IPS-11a (cell line): ENCODE results near the gene TENM3.

Experiments
- H3K4me3 ChIP-seq: one replicate; pipeline ENCODE4 v1.5.1; 2013; ENCODE audit warnings: low read depth, low read length, control low read depth

TENM3 gene

GRCh38 chr4:182600093-182600492 is 356.9 kb downstream of the TENM3 start:
- no peak overlapping the region for H3K4me3 ChIP-seq

DNA sequence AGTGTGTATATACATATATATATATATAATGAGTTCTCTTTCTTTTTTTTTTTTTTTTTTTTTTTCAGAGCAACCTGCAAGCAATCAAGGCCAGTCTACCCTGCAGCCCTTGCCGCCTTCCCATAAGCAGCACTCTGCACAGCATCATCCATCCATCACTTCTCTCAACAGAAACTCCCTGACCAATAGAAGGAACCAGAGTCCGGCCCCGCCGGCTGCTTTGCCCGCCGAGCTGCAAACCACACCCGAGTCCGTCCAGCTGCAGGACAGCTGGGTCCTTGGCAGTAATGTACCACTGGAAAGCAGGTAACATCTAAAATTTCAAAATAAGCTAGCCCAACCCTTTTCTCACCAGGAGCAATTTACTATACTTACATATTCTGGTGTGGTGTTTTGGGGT is 357.7 kb downstream of the TENM3 start:
- no peak overlapping the region for H3K4me3 ChIP-seq

DNA sequence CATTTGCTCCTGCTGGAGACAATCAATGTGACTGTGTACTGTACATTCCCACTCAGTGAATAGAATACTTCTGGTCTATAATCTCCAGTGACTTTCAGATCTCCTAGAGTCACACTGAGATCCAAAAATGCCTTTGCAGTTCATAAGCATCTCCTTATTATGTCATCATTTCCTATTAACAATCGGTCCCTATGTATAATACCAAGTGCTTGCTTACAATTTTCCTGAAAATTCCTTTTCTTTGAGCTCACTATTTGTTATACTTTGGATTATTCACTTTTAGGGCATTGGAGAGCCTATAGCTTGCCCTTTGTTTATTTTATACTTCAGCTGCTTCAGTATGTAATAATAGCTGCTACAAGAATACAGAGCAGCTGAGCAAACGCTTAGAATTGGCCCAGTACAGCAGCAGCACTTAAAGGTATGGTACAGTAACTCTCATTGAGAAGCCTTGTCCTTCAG is 361.0 kb downstream of the TENM3 start:
- H3K4me3 ChIP-seq, result no peak overlapping the region

DNA sequence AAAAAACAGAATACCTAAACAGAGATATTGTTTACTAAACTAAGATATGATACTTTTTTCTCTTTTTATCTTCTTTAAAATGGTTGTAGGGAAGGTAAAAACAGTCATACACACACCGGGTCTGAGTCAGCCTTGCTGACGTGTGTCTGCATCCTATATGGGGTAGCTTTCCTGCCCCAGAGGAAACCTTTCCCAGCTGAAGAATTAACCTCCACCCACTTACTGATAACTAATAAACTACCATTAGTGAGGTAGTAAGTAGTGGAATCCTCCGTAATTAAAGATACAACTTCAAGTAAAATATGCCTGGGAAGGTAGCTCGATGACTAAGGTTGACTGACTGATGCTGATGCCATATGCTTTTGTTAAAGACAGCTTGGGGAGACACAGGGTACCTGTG is 361.8 kb downstream of the TENM3 start:
- no peak overlapping the region for H3K4me3 ChIP-seq

- no peak overlapping the region for H3K4me3 ChIP-seq
Observed at GRCh38 chr4:182608525-182608924, 365.3 kb downstream of the TENM3 start.

GRCh38 chr4:182616476-182616875 is 373.3 kb downstream of the TENM3 start:
- no peak overlapping the region for H3K4me3 ChIP-seq

GRCh38 chr4:182619660-182620059 is 376.5 kb downstream of the TENM3 start:
- no peak overlapping the region for H3K4me3 ChIP-seq

DNA sequence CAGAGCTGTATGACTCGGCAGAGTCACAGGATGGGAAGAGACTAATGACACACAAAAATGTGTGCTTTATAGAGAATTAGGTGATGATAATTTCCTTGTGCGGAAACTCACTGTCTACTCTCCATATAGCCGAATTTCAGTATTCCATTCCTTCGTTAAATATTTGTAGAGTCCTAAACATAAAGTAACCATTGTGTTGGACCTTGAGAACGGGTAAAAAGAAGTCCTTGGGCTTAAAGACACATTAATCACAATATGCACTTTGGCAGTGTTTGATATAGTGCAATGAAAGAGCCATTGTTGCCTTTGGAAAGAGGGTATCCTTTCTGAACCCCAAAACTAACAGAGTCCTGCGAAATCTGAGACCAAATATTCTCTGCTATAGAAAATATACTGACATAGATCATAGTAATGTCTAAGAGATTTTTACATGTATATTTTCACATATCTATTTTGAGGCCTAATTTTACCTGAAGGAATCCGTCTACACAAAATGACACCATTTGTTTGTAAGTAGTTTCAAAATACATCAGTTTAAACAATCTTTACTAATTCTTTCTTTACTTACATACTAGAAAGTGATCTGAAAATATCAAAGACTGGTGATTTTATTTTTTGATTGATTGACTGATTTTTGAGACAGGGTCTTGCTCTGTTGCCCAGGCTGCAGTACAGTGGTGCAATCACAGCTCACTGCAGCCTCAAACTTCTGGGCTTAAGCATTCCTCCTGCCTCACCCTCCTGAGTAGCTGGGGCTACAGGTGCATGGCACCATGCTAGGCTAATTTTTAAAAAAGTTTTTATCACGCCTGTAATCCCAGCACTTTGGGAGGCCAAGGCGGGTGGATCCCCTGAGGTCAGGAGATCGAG is 377.1 kb downstream of the TENM3 start:
- H3K4me3 ChIP-seq, result no peak overlapping the region

DNA sequence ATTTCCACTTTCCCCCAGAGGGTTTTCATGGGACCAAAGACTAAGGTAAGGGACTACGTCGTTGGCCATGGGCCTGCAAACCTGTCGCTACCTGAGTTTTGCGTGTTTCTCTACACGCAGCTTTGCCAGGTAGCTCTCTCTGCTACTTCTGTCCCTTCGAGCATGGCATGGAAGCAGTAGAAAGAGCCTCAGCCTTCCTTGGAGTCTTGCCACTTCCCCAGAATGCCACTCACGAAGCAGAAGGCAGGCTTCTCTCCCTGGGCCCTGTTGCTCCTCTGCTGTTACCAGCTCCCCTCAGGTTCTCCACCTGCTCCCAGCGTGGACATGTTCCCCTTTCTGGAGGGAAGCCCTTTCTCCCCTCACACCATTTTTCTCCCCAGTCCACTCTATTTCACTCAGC is 381.1 kb downstream of the TENM3 start:
- no peak overlapping the region for H3K4me3 ChIP-seq

- H3K4me3 ChIP-seq, result no peak overlapping the region
Observed at GRCh38 chr4:182625193-182625592, 382.0 kb downstream of the TENM3 start.

- no peak overlapping the region for H3K4me3 ChIP-seq
Observed at GRCh38 chr4:182627996-182628395, 384.8 kb downstream of the TENM3 start.

DNA sequence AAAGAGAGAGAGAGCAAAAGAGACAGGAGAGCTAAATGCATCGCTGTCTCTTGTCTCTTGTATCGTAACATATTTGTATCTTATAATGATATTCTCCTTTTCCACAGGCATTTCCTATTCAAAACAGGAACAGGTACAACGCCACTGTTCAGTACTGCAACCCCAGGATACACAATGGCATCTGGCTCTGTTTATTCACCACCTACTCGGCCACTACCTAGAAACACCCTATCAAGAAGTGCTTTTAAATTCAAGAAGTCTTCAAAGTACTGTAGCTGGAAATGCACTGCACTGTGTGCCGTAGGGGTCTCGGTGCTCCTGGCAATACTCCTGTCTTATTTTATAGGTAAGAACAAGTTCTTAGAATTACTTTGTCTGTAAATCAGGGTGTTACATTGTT is 385.3 kb downstream of the TENM3 start:
- H3K4me3 ChIP-seq, result no peak overlapping the region

DNA sequence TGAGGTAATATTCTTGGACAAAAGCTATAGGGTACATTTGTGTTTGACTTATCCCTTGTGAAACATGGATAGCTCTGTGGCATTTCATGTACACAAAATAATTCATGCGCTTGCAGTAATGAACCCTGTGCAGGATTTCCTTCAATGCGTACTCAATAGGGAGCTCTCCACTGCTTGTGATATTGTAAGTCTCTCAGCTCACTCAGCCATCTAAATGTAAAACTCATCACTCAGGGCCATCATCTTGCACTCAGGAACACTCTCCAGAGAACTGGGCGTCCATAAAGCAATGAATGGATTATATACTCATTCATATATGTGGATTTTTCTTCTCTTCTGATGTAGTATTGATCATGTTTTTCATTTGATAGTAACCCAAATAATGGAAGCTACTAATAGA is 385.9 kb downstream of the TENM3 start:
- H3K4me3 ChIP-seq, result no peak overlapping the region

GRCh38 chr4:182640491-182640890 is 397.3 kb downstream of the TENM3 start:
- no peak overlapping the region for H3K4me3 ChIP-seq

DNA sequence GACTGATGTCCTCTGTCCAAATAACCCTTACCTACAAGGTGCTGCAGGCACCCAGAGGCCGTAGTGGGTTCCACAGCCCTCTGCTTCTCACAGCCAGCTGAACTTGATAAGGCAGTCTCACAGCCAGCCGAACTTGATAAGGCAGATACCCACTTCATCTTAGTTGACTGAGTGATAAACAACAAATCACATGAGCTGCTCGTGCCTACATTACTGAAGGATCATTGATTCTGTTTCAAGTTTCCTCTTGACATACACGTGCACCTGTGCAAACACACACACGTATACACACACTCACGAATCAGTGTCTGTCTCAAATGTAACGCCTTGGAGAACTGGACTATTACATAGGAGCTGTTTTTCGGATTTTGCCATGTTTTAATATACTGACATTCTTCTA is 397.7 kb downstream of the TENM3 start:
- no peak overlapping the region for H3K4me3 ChIP-seq

- H3K4me3 ChIP-seq, result no peak overlapping the region
Observed at GRCh38 chr4:182642831-182643230, 399.6 kb downstream of the TENM3 start.

GRCh38 chr4:182643801-182644682 is 400.8 kb downstream of the TENM3 start:
- H3K4me3 ChIP-seq, result no peak overlapping the region

DNA sequence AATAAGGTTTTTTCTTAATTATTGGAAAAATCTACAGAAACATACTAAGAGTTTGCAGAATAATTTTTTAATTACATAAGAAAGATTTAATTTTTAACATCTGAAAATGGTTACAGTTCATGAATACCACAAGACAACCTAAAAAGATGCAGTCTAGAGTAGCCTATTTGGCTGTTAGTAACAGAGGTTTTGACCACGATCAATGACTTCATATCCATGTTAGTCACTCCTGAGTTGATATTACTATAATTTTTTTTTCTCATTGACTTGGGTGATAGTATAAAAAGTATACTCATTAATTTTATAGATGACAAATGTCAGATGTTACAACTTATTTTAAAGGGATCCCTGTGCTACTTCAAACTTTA is 401.5 kb downstream of the TENM3 start:
- H3K4me3 ChIP-seq, result no peak overlapping the region

DNA sequence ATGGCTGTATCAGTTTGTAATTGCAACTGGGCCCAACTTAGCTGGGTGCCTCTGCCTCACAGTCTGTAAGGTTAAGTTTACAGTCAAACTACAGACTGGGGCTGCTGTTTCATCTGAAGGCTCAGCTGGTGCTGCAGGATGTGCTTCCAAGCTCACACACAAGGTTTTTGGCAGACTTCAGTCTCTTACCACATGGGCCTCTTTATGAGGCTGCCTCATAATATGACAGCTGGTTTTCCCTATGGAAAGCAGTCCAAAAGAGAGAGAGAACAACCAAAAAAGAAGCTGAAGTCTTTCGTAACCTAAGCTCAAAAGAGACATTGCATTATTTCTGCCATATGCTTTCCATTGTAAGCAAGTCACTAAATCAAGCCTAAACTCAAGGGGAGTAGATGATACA is 402.3 kb downstream of the TENM3 start:
- no peak overlapping the region for H3K4me3 ChIP-seq

- H3K4me3 ChIP-seq, result no peak overlapping the region
Observed at GRCh38 chr4:182647646-182648300, 404.6 kb downstream of the TENM3 start.

GRCh38 chr4:182648766-182649165 is 405.6 kb downstream of the TENM3 start:
- no peak overlapping the region for H3K4me3 ChIP-seq
